ENCODE measurements around the gene SETD7.

Gene SETD7

GRCh38 chr4:139556071-139556723 lies at the start of gene SETD7:
Gene SETD7 (minus strand): TSS chr4:139556219. CDS start chr4:139556137, 82 bp downstream.
- FAIRE-seq: no peak

GRCh38 chr4:139605516-139605915 lies 49.5 kb upstream of the SETD7 start:
- no peak for FAIRE-seq

GRCh38 chr4:139603576-139604410 lies 47.8 kb upstream of the SETD7 start:
- peak; percentile 83 for FAIRE-seq

GRCh38 chr4:139602776-139603360 lies 46.8 kb upstream of the SETD7 start:
- no peak for FAIRE-seq

- FAIRE-seq: no peak
These were observed 44.6 kb upstream of the SETD7 start for GRCh38 chr4:139600662-139601061.

- no peak for FAIRE-seq
These were observed 43.8 kb upstream of the SETD7 start for GRCh38 chr4:139599594-139600374.

GRCh38 chr4:139599076-139599475 lies 43.1 kb upstream of the SETD7 start:
- no peak for FAIRE-seq

GRCh38 chr4:139596684-139597279 lies 40.8 kb upstream of the SETD7 start:
- FAIRE-seq: no peak

- FAIRE-seq: no peak
These were observed 40.1 kb upstream of the SETD7 start for GRCh38 chr4:139596034-139596683.

- FAIRE-seq: no peak
These were observed 38.7 kb upstream of the SETD7 start for GRCh38 chr4:139594591-139595185.

- FAIRE-seq: no peak
These were observed 37.1 kb upstream of the SETD7 start for GRCh38 chr4:139593091-139593564.

GRCh38 chr4:139589336-139590018 lies 33.5 kb upstream of the SETD7 start:
- no peak for FAIRE-seq

- no peak for FAIRE-seq
These were observed 31.4 kb upstream of the SETD7 start for GRCh38 chr4:139587446-139587845.

- FAIRE-seq: no peak
These were observed 29.5 kb upstream of the SETD7 start for GRCh38 chr4:139585473-139585872.

- no peak for FAIRE-seq
These were observed 28.8 kb upstream of the SETD7 start for GRCh38 chr4:139584784-139585183.

GRCh38 chr4:139584013-139584412 lies 28.0 kb upstream of the SETD7 start:
- FAIRE-seq: no peak

- FAIRE-seq: no peak
These were observed 26.0 kb upstream of the SETD7 start for GRCh38 chr4:139582044-139582443.

GRCh38 chr4:139581096-139581495 lies 25.1 kb upstream of the SETD7 start:
- no peak for FAIRE-seq

GRCh38 chr4:139576219-139576618 lies 20.2 kb upstream of the SETD7 start:
- FAIRE-seq: no peak

- no peak for FAIRE-seq
These were observed 19.1 kb upstream of the SETD7 start for GRCh38 chr4:139575072-139575471.

GRCh38 chr4:139574641-139575040 lies 18.6 kb upstream of the SETD7 start:
- FAIRE-seq: no peak

All from G401.6 (cell line).